GM10248 (cell line): ENCODE results near the gene CCDC167.

Experiments used
- CTCF ChIA-PET: fragments of 300-600 bp; sonication (Branson Sonifier 250); formaldehyde crosslinking; extraction: SDS; loops from one replicate; lab custom pipeline; 2021; ENCODE audit warnings: antibody characterized with exemption; lab: Yijun Ruan, JAX
- POLR2A ChIA-PET: fragments of 350-650 bp; sonication (Branson Sonifier 250); formaldehyde crosslinking; extraction: SDS; loops from one replicate; lab custom pipeline; 2020; ENCODE audit warnings: antibody characterized with exemption; lab: Yijun Ruan, JAX
- DNase-seq: peaks from one replicate; pipeline ENCODE4 v3.0.0; 2012; ENCODE audit errors: extremely low spot score
- TF ChIP-seq, protein P1 (sequence below): IDR thresholded peaks from 2 replicates; pipeline ENCODE4 v1.5.1; 2012; ENCODE audit warnings: mild to moderate bottlenecking, low read depth; ENCODE audit errors: extremely low read depth, missing control alignments, control extremely low read depth

The CCDC167 gene

DNA sequence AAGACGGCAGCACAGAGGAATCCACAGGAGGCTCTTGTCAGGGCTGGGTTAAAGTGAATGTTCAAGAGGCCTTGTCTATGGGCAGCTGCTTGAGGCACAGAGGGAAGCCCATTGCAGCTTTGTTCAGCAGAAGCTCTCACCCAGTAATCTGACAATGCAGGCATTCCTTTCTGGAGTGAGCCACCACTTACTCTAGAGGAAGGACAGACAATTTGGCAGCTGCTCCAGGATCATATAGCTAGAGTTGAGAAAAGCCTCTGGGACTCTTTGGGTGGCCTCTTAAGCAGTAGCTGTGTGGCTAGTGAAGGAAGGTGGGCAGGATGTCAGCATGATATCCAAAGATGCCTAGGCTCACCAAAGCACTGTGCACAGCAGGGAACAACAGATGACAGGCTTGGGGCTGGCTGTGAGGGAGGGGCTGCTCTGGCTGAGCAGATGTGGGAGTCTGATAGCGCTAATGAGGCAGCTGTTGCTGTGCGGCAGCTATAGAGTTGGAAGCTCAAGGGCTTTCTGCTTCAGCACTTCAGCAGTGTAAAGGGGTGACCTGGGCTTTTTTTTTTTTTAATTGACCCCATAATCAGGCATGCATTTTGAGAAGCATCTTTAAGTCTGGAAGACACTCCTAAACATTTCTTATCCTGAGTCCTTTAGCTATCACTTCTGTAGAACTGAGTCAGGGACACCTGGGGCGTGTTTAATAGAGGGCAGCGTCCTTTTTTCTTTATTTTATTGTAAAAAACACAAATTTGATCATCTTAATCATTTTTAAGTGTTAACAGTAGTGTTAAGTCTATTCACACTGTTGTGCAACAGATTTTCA, 39.5 kb downstream of the CCDC167 start:
- ChIA-PET POLR2A (no interaction called here), CTCF (interaction anchor here (1.2 kb wide), 2 partner anchors 9 to 11 kb away, joined by 3 to 4 read pairs; no protein-coding TSS in a partner anchor)
- no peak for DNase-seq
- TF ChIP-seq, protein P1, sequence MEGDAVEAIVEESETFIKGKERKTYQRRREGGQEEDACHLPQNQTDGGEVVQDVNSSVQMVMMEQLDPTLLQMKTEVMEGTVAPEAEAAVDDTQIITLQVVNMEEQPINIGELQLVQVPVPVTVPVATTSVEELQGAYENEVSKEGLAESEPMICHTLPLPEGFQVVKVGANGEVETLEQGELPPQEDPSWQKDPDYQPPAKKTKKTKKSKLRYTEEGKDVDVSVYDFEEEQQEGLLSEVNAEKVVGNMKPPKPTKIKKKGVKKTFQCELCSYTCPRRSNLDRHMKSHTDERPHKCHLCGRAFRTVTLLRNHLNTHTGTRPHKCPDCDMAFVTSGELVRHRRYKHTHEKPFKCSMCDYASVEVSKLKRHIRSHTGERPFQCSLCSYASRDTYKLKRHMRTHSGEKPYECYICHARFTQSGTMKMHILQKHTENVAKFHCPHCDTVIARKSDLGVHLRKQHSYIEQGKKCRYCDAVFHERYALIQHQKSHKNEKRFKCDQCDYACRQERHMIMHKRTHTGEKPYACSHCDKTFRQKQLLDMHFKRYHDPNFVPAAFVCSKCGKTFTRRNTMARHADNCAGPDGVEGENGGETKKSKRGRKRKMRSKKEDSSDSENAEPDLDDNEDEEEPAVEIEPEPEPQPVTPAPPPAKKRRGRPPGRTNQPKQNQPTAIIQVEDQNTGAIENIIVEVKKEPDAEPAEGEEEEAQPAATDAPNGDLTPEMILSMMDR = no peak

DNA sequence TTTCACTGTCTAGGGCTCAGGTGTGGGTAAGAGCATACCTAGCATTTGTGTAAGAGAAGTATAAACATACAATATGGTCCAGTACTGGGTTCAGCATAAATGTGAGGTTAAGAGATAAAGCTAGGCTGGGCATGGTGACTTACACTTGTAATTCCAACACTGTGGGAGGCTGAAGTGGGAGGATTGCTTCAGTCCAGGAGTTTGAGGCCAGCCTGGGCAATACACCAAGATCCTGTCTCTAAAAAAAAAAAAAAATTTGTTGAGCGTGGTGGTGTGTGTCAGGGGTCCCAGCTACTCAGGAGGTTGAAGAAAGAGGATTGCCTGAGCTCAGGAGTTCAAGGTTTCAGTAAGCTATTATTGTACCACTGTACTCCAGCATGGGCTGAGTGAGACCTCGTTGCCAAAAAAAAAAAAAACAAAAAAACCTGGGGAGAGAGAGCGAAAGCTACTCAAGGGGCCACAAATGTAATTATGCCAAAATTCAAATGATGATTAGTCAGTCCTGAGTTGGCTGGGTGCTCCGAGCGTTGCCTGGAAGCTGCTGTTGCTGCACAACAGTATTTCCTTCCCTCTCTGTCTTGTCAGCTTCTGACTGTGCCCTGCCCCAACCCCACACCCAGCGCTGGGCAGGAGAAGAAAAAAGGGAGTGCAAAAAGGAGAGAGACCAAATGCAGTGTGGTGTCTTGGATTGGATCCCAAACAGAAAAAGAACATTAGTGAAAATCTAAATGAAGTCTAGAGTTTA, 42.7 kb downstream of the CCDC167 start:
- TF ChIP-seq, protein P1 = no peak
- ChIA-PET CTCF (interaction anchor here (1.0 kb wide), 1 partner anchor 15 kb away, joined by 3 read pairs; no protein-coding TSS in a partner anchor), POLR2A (no interaction called here)
- DNase-seq = no peak

DNA sequence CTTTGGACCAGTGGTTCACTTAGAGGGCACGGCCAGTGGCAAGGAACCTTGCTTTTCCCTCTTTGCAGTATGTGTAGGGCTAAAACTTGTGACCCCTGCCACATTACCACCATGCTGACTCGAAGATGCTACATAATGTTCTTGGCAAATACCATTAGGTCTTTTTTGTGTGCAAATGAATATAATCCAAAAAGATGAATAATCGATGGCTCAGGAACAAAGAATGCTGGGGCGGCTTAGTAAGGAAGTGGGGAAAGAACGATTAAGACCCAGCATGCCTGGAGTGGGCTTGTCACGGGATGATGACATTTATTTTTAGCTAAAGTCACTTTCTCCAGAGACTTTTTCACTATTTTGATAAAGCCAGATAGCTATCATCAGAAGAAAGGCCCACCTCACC, 43.6 kb downstream of the CCDC167 start:
- POLR2A ChIA-PET = no interaction called here

GRCh38 chr6:37454420-37455140, 45.1 kb downstream of the CCDC167 start:
- no peak for DNase-seq
- CTCF ChIA-PET = interaction anchor here (0.7 to 3.1 kb wide), 5 partner anchors 8 to 111 kb away, joined by 3 to 9 read pairs (median 4); no protein-coding TSS in a partner anchor
- TF ChIP-seq, protein P1 = no peak
- POLR2A ChIA-PET = no interaction called here

More for the DNA sequence above, 43.6 kb downstream of the CCDC167 start:
- CTCF ChIA-PET = interaction anchor here (1.0 to 1.7 kb wide), 5 partner anchors 10 to 109 kb away, joined by 3 to 4 read pairs (median 3); no protein-coding TSS in a partner anchor
- TF ChIP-seq, protein P1 = no peak
- no peak for DNase-seq

GRCh38 chr6:37452522-37452921, 47.2 kb downstream of the CCDC167 start:
- POLR2A ChIA-PET = no interaction called here
- DNase-seq = no peak
- CTCF ChIA-PET = interaction anchor here (0.9 to 3.1 kb wide), 3 partner anchors 13 to 71 kb away, joined by 3 to 9 read pairs (median 3); no protein-coding TSS in a partner anchor
- TF ChIP-seq, protein P1 = no peak
